HG02623 (cell line): ENCODE measurements around the gene PBX1.

ENCODE experiments used
- ATAC-seq: cut with Tn5 transposase; IDR thresholded peaks from one replicate; pipeline ENCODE4 v1.9.1; 2021; ENCODE audit warnings: moderate library complexity; ENCODE audit not compliant: unreplicated experiment

The PBX1 gene

DNA sequence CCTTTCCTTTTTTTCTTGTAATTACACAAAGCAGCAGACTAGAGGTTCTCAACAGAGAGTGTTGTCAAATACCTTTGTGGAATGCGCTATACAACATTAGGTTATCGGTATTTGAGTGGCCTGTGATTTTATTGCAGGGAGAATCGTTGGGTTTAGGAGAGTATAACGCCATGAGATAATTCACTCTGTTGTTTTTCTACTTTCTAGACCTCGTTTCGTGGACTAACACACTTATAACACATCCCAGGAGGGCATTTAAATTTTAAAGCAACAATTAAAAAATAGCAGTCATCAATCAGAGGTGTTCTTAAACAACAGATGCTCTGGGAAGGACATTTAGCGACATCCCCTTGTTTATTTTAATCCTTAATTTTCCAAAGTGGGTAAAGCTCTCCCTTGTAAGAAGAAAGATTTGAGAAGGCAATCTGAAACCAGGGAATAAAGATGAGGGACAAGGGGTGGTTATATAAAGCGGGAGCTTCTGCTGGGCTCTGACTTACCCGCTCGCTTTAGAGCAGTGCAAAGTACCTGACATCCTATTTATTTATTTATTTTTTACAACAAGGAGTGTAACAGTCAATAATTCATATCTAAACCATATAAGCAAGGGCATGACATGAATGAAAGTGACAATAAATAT, 4.9 kb downstream of the PBX1 start:
- ATAC-seq: no peak

- no peak for ATAC-seq
Observed at GRCh38 chr1:164564378-164564777, 5.4 kb downstream of the PBX1 start.

DNA sequence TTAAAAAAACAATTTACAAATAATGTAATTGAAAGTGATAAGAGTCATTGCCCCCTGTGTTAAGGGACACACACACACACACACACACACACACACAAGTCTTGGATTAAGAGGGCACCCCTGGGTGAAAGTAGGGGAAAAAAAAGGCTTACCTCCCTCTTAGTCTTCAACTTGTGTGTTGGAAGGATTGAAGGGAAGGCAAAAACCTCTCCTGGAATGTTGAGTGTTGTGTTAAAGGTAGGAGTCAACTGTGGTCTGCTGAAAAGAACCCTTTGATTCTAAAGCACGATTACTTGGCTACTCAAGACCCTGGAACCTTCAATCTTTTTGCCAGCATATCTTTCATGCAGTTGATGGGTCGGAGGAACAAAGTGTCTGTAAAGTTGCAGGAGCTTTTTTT, 6.4 kb downstream of the PBX1 start:
- no peak for ATAC-seq

DNA sequence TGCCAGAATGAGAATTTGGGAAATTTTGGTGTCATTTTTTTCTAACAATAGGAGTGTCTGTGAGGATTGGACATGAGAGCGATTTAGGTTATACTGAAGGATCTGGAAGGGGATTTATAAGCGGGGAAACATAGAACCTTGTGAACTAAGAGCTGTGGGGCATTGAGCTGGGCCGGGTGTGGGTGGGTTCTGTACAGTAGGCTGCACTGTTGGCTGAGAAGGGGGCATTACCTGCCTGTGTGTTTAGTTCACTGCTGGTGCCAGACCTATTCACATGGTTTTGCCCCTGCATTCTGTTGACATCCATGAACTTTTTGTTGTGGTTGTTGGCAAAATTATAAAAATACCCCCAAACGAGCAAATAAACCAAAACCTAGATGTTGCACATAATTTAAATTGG, 8.8 kb downstream of the PBX1 start:
- no peak for ATAC-seq

DNA sequence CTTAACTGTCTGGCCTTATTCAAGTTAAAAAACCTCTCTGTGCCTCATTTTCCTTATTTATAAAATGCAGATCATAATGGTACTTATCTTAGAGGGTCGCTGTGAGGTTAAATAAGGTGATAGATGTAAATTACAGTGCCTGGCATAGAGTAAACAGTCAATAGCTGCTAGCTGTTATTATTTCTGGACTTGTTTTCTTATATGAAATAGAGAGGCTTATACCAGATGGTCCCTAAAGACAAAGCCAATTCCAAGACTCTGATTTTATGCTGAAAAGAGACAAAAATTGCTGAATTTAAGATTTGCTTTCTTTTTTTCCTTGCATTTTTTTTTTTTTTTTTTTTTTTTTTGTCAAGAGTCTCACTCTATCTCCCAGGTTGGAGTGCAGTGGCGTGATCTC, 10.3 kb downstream of the PBX1 start:
- no peak for ATAC-seq

- ATAC-seq: no peak
Observed at GRCh38 chr1:164569866-164570265, 10.9 kb downstream of the PBX1 start.

GRCh38 chr1:164571333-164571732, 12.3 kb downstream of the PBX1 start:
- no peak for ATAC-seq

- no peak for ATAC-seq
Observed at GRCh38 chr1:164575356-164575886, 16.4 kb downstream of the PBX1 start.

DNA sequence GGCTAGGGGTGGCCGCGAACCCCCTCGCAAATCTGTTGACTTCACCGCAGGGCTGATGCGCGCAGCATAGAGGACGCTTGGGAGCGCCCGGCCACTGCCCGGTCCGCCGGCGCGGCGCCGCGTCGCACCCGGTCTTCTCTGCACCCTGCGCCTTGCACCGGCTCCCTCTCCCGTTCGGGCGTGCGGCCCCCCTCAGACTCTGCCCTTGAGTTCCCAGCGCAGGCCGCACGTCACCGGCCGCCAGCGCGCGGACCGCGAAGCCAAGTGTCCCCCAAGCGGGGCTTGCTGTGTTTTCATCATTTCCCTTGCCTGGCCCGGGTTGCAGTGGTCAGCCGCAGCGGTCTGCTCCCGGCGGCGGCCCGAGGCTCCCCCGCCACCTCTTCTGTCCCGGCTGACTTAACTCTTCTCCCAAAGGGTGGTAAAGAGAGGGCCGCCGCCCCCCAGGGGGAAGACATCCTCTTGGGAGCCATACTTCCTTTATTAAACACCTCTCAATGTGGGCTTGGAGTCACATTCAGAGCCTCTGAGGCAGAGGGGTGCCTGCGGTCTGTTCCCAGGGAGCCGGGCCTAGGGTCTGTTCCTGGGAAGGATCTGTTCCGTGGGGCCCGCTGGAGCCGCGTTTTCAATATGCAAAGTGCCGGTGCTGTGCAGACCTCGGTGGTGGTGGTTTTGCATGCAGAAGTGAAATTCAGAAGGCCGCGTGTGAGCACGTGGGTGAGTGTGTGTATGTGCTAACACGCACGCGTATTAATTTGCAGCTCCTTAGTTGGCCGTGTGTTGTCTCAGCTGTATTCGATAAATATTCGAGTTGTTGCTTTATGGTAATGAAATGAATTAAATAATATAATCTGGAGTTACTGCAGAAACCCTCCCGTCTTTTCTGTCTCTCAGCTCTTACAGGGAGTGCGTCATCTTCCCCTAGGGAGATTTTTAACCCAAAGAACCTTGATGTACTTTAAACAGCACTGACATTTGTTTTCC, 17.6 kb downstream of the PBX1 start:
- no peak for ATAC-seq

DNA sequence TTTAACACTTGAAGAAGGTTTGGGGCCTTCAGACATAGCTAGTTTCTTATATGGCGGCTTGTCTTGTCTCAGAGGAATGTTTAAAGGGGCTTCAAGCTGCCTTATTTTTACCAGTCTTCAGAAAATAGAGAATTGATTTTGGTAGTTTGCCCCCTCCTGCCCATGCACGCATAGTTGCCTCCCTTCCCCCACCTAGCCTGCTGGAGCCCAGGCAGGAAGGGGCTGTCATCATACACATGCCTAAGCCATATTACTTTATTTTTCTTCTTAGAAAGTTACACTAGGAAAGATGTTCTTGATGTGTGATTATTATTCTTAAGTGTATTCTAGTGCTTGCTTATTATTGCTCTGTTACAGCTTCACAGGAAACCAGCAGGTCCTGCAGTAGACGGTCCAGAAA, 18.3 kb downstream of the PBX1 start:
- ATAC-seq: no peak

DNA sequence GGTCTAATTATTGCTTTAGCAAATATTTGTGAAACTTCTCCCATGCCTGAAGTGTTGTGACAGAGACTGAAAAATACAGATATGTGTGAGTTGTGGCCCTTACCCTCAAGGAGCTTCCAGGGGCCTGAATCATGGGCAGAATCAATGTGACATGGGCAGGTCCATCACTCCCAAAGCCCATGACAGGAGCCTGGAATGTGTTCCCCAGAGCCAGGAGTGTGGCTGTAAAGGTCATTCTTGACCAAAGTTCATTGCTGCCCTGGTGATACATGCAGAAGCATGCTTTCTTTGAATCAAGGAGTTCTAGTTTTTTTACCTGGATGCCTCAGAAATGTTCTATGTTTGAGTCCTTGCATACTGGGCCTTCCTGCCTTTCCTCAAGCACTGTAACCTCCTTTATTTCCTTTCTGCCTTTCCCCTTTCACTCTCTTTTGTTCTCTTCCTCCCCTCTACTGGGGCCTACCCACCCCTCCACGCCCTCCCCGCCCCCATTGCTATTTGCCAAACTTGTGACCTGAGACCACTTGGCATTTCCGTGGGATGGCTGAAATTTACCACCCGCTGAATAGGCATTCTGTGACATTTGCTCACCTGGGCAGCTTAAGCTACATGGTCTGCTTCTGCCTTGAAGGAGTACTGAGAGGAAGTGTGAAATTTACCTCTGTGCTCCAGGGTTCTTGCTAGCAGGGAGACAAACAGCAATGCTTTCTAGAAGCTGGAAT, 19.7 kb downstream of the PBX1 start:
- no peak for ATAC-seq

- no peak for ATAC-seq
Observed at GRCh38 chr1:164579381-164579780, 20.4 kb downstream of the PBX1 start.

DNA sequence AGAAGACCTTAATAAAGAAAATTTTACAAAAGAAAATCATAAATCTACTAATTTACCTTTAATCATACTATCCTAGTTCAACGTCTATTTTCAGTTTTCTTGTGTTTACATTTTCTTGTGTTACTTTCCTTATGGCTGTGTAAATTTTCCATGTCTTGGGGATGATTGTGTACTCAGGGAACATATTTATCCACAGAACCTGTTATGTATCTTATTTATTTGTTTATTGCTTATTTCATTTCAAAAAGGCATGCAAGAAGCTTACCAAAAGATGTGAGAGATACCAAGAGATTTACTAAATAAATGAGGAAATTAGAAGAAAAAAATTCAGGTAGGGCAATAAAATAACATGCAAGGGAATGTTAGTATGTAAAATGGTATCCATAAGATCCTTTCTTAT, 22.8 kb downstream of the PBX1 start:
- no peak for ATAC-seq

GRCh38 chr1:164583196-164583595, 24.2 kb downstream of the PBX1 start:
- no peak for ATAC-seq

DNA sequence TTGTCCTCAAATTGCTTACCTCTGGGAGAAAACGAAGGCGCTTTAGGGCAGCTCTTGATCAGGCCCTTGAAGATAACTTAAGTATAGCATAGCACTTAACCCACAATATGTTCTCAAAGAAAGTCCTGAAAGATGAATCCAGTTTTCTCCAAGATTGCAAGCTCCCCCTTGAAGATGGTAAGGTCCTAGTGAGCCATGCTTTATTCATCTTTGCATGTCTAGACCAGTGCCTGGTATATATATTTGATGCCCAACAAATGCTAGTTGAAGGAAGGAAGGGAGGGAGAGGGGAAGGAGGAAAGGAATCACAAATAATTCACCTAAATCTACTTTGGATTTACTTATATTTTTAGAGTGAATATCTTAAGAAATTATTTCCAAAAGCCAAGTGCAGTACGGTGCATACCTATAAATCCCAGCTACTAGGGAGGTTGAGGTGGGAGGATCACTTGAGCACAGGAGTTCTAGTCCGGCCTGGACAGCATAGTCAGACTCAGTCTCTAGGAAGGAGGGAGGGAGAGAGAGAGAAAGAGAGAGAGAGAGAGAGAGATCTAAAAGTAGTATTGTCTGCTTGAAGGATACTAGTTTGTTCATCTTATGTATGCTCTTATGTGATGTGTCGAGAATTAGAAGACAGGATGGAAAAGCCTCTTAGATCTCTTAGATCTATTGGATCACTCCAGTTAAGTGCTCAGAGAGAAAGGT, 25.0 kb downstream of the PBX1 start:
- ATAC-seq: no peak

- ATAC-seq: no peak
Observed at GRCh38 chr1:164586591-164586990, 27.6 kb downstream of the PBX1 start.

DNA sequence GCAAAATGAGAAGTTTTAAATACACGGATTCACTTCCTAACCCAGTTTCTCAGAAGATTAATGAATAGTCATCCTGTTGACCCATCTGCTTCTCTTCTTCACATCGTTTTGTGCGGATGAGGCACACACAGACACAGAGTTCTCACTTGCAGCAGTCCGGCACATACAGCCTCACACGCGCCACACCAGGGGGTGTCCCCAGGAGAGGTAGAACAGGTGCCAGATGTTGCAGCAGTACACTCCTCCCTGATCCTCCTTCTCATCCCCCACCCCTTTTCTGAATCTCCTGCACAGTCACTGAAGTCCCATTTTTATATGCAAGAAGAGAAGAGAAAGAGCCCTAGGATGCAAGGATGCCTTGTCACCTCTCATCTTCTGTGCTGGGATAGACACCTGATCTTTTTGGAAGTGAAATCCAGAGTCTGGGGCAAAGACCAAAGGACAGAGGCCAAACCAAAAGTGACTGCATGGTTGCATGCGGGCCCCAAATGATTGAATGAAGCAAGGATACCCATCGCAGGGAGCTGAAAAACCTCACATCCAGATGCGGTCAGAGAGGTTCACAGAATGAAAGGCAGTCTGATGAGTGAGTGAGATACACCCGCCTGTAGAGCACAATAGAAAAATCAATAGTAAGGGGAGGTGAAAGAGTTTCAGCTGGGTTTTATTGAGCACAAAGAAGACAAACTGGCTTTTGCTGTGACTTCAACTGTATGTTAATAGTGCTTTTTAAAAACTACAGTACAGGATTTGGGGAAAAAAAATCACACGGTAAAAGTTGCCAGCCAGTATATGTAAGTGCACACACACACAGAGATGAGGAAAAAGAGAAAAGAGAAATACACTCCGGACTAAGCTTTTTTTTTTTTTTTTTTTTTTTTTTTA, 28.9 kb downstream of the PBX1 start:
- ATAC-seq: no peak

GRCh38 chr1:164588516-164589341, 29.7 kb downstream of the PBX1 start:
- no peak for ATAC-seq

DNA sequence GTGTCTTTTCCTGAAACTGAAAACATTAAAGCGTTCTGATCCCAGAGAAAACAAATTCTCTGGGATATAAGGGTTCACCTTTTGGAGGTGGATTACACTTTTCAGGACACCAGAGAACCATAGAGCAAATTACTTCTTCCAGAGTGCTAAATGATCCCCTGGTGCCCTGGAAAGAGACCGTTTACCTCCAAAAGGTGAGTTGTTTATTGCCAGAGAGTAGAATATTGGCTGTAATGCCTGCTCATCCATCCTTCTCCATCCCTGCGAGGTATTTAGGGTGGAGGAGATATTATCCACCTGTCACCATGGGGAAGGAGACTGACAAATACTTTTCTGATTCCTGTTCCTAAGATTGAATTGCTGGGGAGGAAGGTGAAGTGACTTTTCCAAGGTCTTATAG, 30.4 kb downstream of the PBX1 start:
- ATAC-seq: no peak
